ENCODE measurements around the gene TP73.
"Not testable (repeated sequence)": the region's sequence is repeated elsewhere in the genome, so short reads cannot be mapped to it uniquely, and the experiment has no call there.

TP73 gene

DNA sequence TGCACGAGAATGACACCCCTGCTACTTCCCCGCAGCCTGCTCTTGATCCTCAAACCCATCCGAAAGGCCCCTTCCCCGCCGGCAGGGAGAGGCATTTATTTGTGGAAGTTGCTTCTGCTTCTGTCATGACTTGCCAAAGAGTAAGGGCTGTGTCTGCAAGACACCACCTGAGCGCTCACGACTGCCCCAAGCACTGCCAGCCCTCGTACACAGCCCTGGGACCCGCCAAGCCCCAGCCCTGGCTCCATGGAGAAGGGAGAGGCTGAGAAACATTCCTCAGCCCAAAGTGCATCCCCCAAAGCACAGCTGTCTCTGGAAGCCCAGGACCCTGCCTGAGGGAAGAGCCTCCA lies 33.8 kb upstream of the TP73 start:
- in situ Hi-C loops (cut with HindIII; ENCODE audit: low sequenced_read_pairs), result no loop called here

DNA sequence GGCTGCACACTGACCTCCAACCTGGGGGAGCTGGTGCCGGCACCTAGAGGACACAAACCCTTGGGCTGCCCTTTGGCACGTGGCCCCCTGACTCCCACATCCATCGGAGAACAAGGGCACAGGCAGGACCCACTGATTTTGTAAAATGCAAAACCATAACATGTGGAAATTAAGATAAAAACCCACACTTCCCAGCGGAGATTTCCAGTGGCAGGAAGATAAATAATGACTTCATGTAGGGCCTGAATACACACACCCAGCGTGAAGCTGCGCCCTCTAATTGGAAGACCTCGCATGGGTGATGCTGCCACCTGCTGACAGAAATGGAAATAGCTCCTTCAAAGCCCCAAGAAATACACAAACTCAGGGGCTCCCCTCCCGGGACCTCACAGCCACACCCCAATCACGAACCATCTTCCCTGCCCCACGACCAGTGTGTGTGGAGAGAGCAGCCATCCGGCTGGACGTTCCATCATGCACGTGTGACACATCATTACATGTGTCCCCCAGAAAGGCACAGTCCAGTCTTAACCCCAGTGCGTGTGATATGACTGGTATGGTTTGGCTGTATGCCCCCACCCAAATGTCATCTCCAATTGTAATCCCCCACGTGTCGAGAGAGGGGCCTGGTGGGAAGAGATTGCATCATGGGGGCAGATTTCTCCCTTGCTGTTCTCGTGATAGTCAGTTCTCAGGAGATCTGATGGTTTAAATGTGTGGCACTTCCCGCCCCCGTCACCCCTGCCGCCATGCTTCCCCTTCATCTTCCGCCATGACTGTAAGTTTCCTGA lies 33.2 kb upstream of the TP73 start:
- in situ Hi-C loops (cut with HindIII; ENCODE audit: low sequenced_read_pairs), result no loop called here

DNA sequence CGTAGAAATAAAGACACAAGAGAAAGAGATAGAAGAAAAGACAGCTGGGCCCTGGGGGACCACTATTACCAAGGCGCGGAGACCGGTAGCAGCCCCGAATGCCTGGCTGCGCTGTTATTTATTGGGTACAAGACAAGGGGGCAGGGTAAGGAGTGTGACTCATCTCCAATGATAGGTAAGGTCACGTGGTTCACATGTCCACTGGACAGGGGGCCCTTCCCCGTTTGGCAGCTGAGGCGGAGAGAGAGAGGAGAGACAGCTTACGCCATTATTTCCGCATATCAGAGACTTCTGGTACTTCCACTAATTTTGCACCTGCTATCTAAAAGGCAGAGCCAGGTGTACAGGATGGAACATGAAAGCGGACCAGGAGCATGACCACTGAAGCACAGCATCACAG lies 31.6 kb upstream of the TP73 start:
- in situ Hi-C loops (cut with HindIII; ENCODE audit: low sequenced_read_pairs), result no loop called here

- in situ Hi-C loops (cut with HindIII; ENCODE audit: low sequenced_read_pairs), result not testable (repeated sequence)
These were observed 31.1 kb upstream of the TP73 start for GRCh38 chr1:3621151-3621671.

GRCh38 chr1:3622102-3622501 lies 30.2 kb upstream of the TP73 start:
- in situ Hi-C loops (cut with HindIII; ENCODE audit: low sequenced_read_pairs), result not testable (repeated sequence)

GRCh38 chr1:3623441-3624199 lies 28.7 kb upstream of the TP73 start:
- in situ Hi-C loops (cut with HindIII; ENCODE audit: low sequenced_read_pairs), result no loop called here

DNA sequence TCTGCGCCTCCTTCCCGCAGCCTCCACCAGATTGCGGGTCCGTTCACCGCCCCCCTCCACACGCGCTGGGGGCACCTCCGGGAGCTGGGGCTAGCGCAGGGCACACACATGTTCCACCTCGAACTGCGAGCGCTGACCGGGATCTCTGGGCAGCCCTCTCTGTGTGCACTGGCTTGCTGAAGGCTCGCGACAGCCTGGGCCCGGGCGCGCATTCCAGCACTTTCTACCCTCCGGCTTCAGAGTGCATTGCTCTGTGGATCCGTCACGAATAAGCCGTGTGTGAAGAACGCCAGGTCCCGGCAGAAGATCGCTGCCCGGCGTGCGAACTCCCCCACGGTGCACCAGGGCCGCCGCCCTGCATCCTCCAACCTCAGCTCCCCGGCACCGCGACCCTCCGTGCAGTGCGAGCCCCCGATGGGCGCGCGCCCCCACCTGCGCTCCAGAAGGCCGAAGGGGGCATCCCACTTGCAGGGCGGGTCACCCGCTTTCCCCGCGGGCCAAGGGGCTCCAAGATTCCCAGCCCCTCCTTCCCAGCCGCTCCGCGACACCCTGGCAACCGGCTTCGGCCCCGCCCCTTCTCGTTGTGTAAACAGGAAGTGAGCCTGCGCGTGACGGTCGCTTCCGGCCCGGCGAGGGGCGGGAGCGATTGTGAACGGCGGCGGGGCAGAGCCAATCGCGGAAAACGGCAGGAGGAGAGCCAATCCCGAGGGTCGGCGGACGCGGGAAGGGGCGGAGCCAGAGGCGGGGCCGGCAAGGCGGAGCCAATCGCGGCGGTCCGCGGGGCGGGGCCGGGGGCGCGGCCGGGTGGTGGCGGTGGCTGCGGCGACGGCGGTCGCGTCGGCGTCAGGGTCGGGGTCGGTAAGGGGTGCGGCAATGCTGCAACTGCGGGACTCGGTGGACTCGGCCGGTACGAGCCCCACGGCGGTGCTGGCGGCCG lies 27.8 kb upstream of the TP73 start, which contains the start of gene TPRG1L:
TSS of gene TPRG1L (plus strand) at position 816 of the 937 bp plus-strand sequence. CDS start at position 874, 58 bp downstream.
- in situ Hi-C loops (cut with HindIII; ENCODE audit: low sequenced_read_pairs), result loop anchor here (5.0 kb wide), 1 partner anchor 72 kb away; no protein-coding TSS in a partner anchor

DNA sequence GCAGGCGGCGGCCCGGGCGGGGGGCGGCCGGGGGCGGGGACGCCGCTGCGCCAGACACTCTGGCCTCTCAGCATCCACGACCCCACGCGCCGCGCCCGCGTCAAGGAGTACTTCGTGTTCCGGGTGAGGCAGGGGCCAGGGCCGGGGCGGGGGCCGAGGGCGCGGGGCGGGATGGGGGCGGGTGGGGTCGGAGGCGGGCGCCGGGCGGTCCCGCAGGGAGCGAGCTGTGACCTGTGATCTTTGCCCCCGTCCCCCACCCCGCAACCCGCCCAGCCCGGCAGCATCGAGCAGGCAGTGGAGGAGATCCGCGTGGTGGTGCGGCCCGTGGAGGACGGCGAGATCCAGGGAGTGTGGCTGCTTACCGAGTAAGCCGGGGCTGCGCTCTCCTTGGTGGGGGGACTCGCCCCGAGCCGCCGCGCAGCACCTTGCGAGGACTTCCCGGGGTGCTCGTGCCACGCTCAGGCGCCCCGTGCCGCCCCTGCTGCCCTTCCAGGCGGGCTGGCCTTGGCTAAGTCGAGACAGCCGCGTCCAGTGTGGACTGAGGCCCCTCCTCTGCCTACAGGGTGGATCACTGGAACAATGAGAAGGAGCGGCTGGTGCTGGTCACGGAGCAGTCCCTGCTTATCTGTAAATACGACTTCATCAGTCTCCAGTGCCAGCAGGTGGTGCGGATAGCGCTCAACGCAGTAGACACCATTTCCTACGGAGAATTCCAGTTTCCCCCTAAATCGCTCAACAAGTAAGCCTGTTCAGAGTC lies 27.0 kb upstream of the TP73 start:
- in situ Hi-C loops (cut with HindIII; ENCODE audit: low sequenced_read_pairs), result loop anchor here (5.0 kb wide), 1 partner anchor 73 kb away; no protein-coding TSS in a partner anchor

DNA sequence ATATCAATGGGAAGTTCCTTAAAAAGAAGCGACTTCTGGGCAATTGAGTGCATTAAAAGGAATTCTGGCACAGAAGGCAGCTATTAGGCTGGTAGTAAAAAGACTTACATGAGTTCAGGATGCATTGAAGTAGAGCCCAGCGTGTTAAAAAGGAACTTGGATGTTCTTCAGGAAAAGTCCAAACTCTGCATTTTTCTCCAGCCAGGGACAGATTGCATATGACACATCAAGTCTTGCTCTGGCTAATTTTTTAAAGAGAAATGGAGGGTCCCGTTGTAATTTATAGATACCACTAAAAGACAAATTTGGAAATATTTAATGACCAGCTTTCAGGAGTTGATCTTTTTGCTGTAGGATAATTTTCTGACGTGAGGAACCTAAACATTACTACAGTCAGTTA lies 26.3 kb upstream of the TP73 start:
- in situ Hi-C loops (cut with HindIII; ENCODE audit: low sequenced_read_pairs), result loop anchor here (5.0 kb wide), 1 partner anchor 74 kb away; no protein-coding TSS in a partner anchor

GRCh38 chr1:3627515-3628253 lies 24.6 kb upstream of the TP73 start:
- in situ Hi-C loops (cut with HindIII; ENCODE audit: low sequenced_read_pairs), result loop anchor here (5.0 kb wide), 1 partner anchor 75 kb away; no protein-coding TSS in a partner anchor

- in situ Hi-C loops (cut with HindIII; ENCODE audit: low sequenced_read_pairs), result loop anchor here (5.0 kb wide), 1 partner anchor 76 kb away; no protein-coding TSS in a partner anchor
These were observed 23.9 kb upstream of the TP73 start for GRCh38 chr1:3628445-3628844.

- in situ Hi-C loops (cut with HindIII; ENCODE audit: low sequenced_read_pairs), result loop anchor here (5.0 kb wide), 1 partner anchor 77 kb away; no protein-coding TSS in a partner anchor
These were observed 22.7 kb upstream of the TP73 start for GRCh38 chr1:3629561-3630160.

- in situ Hi-C loops (cut with HindIII; ENCODE audit: low sequenced_read_pairs), result no loop called here
These were observed 22.1 kb upstream of the TP73 start for GRCh38 chr1:3630161-3630611.

DNA sequence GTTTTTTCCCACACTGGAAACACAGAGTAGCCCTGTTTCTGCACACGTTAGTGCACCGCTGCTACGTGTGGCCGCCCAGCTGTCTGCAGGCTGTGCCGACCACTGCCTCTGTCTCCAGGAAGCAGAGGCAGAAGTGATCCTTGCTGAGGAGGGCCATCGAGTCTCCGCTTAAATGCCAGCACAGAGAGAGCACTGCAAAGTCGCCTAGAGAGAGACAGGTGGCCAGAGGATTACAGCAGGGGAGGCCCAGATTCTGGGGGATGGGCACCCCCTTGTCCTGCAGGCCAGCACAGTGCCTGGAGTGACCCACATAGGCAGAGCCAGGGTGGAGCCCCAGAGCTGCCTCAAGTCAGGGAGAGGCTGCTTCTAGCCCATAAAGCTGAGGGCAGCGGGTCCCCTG lies 21.4 kb upstream of the TP73 start:
- in situ Hi-C loops (cut with HindIII; ENCODE audit: low sequenced_read_pairs), result no loop called here

DNA sequence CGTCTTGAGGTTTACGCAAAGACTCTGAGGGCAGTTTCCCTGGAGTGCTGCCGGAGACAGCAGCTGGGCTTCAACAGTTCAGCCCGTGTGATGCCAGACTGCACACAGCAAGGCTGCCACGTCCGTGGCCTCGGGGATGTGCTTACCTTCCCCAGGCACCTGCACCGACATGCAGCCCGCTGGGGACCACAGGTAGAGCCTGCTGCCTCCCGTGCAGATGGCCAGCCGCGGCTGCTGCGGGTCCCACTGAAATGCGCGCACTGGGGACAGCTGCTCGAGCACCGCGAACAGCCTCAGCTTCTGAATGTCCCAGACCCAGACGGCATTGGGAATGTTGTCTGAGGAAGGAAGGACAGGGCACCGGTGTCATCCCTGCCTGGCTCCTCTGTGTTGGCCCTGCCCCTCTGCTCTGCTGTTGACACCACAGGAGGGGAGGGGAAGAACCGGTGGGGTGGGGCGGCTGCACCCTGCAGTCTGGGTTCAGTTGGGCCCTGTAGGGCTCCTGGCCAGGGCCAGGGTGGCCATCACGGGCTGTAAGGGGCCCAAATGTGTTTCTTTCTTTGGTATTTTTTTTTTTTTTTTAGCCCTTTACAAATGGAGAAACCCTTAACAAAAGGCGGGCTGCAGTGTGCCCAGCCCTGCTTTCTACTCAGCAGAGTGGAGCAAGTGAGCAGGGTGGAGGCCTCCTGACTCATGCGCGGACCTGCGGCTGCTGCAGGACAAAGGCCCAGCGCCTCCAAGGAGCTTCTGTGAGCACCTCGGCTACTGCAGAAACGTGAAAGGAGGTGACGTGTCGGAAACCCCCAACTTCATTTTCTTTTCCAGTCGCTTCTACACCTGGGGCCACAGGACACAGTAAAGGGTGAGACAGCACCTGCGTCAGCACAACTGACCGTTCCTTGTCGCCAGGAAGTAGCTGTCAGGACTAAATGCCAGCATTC lies 20.7 kb upstream of the TP73 start:
- in situ Hi-C loops (cut with HindIII; ENCODE audit: low sequenced_read_pairs), result no loop called here

DNA sequence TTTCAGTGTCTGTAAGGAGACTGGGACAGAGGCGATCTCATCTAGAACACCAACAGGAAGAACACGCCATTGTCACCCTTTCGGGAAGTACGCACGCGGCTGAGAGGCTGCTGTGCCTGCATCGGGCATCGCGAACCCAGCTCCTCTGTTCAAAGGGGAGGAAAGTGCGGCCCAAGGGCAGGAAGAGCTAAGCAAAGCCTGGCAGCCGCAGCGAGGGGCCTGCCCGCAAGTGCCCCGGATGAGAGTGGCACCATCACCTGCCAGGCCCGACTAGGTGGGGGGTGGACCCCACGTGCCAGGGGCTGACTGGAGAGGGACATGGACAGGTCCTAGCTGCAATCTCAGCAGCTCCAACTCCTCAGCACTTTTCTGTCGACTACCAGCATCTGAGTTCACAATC lies 20.0 kb upstream of the TP73 start:
- in situ Hi-C loops (cut with HindIII; ENCODE audit: low sequenced_read_pairs), result no loop called here

DNA sequence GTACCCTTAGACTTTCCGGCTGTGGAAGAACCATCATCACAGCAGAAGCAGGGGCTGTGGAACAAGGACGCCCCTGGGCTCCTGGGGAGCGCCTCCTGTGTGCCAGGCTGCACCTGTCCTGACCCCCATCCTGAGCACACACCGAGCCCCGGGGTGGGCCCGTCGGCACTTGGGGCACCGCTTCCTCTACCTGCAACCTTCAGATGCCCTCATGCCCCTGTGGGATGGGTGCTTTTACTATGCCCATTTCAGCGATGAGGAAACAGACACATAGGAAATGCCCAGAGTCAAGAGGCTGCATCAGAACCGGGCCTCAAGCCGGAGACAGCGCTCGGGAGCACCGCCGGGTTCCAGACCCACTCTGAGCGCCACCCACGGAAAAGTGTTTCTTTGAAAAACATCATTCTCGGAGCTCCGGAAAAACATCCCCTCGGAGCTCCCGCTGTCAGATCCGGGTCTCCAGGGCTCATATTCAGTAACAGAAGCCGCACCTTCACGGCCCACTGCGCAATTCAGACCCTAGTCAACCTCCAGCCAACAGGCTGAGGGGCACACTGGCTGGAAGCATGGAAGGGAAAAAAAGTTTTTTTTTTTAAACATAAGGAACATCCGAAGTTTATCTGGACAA lies 19.5 kb upstream of the TP73 start:
- in situ Hi-C loops (cut with HindIII; ENCODE audit: low sequenced_read_pairs), result no loop called here
